NCI-H1417 treated with DMSO at 0.1 percent for 48 hours (cell line): ENCODE data around the gene ZBTB40.

ENCODE experiments used
- DNase-seq: peaks from one replicate; lab custom pipeline; 2025; lab: John Stamatoyannopoulos, UW

ZBTB40 gene

GRCh38 chr1:22533244-22533895 is 81.7 kb downstream of the ZBTB40 start:
- DNase-seq: no peak

- DNase-seq: no peak
These were observed 83.3 kb downstream of the ZBTB40 start for GRCh38 chr1:22534951-22535350.

- no peak for DNase-seq
These were observed 83.7 kb downstream of the ZBTB40 start for GRCh38 chr1:22535399-22535798.

GRCh38 chr1:22536506-22536905 is 84.9 kb downstream of the ZBTB40 start:
- no peak for DNase-seq

GRCh38 chr1:22537441-22538139 is 85.9 kb downstream of the ZBTB40 start:
- DNase-seq: no peak

- no peak for DNase-seq
These were observed 88.0 kb downstream of the ZBTB40 start for GRCh38 chr1:22539510-22540118.

GRCh38 chr1:22540337-22540736 is 88.7 kb downstream of the ZBTB40 start:
- DNase-seq: no peak

- no peak for DNase-seq
These were observed 91.2 kb downstream of the ZBTB40 start for GRCh38 chr1:22542886-22543285.

- no peak for DNase-seq
These were observed 92.0 kb downstream of the ZBTB40 start for GRCh38 chr1:22543679-22544078.

GRCh38 chr1:22544606-22545005 is 93.0 kb downstream of the ZBTB40 start:
- no peak for DNase-seq

GRCh38 chr1:22545141-22545540 is 93.5 kb downstream of the ZBTB40 start:
- no peak for DNase-seq

- no peak for DNase-seq
These were observed 95.7 kb downstream of the ZBTB40 start for GRCh38 chr1:22547186-22547817.

- DNase-seq: no peak
These were observed 96.3 kb downstream of the ZBTB40 start for GRCh38 chr1:22547818-22548462.

GRCh38 chr1:22550021-22550420 is 98.4 kb downstream of the ZBTB40 start:
- no peak for DNase-seq

GRCh38 chr1:22551591-22551990 is 99.9 kb downstream of the ZBTB40 start:
- no peak for DNase-seq

GRCh38 chr1:22552021-22552420 is 100.4 kb downstream of the ZBTB40 start:
- DNase-seq: no peak

- DNase-seq: no peak
These were observed 101.6 kb downstream of the ZBTB40 start for GRCh38 chr1:22553104-22553880.

- DNase-seq: no peak
These were observed 102.4 kb downstream of the ZBTB40 start for GRCh38 chr1:22553991-22554522.

GRCh38 chr1:22555371-22555656 is 103.7 kb downstream of the ZBTB40 start:
- no peak for DNase-seq

- DNase-seq: no peak
These were observed 104.9 kb downstream of the ZBTB40 start for GRCh38 chr1:22556391-22557104.
